Measurements from ENCODE around the gene LRRC4C. TPM values are rescaled to one million over a fixed set of nuclear protein-coding genes. Genes with fewer than 3 reads are reported as not detected.

Gene LRRC4C
- total RNA-seq, 4 donors from 2014 or later, result 0.40 to 1.7 TPM; not detected in 2

DNA sequence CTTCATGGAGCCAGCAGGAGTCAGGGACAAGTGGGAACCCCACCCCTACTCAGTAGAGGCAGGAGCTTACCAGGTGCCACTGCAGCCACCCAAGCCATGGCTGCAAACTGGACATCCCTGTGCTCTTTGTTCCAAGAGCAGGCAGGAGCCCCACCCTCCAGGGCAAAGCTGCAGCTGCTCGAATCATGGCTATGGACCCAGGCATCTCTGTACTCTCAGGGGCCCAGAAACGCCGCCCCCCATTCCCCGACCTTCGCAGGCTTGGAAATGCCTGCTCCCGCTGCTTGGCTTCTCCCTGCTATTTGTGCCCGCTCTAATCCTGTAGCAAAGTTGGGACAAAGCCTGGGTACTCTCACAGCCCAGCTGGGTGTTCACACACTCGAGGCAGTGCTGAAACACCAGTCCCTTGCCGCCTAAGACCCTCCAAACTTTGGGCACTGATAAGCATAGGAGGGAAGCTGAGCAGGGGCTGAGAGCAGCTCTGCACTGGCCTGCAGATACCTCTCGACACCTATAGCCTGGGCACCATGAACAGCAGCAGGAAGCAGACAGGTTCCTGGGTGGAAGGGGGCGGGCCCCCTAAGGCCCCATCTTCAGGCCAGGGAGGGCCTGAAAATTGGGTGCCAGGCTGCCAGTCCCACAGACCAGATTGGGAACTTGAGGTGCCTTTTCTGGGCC is 402.4 kb downstream of the LRRC4C start:
- Histone ChIP-seq H3K27ac (no peak overlapping the region), H3K27me3 (no peaks in the 10 kb centered on the region), H3K4me3 (no peak overlapping the region), H3K36me3 (no peaks in the 10 kb centered on the region), H3K4me1 (no peaks in the 10 kb centered on the region), H3K9me3 (no peaks in the 10 kb centered on the region)
- DNase-seq, result no peak
- TF ChIP-seq, protein P1, sequence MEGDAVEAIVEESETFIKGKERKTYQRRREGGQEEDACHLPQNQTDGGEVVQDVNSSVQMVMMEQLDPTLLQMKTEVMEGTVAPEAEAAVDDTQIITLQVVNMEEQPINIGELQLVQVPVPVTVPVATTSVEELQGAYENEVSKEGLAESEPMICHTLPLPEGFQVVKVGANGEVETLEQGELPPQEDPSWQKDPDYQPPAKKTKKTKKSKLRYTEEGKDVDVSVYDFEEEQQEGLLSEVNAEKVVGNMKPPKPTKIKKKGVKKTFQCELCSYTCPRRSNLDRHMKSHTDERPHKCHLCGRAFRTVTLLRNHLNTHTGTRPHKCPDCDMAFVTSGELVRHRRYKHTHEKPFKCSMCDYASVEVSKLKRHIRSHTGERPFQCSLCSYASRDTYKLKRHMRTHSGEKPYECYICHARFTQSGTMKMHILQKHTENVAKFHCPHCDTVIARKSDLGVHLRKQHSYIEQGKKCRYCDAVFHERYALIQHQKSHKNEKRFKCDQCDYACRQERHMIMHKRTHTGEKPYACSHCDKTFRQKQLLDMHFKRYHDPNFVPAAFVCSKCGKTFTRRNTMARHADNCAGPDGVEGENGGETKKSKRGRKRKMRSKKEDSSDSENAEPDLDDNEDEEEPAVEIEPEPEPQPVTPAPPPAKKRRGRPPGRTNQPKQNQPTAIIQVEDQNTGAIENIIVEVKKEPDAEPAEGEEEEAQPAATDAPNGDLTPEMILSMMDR (IDR thresholded peaks at IDR 0.05), result no peak
- no peak for TF ChIP-seq POLR2A (IDR thresholded peaks at IDR 0.05)

DNA sequence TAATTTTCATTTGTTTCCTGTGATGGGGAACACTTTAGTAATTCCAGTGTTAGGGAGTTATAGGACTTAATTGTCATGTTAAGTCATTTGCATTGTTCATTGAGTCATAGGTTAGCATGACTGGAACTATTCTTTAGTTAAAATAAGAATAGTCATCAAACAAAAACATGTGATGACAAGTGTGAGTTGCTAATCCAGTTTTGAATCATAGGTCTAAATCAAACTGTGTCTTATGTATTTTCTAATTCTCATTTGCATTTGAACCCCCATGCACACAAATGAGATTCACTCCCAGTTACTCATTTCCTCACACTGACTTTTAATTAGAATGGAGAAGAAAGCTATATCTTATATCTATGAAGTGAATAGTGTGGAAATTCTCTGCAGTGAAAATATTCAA is 405.6 kb downstream of the LRRC4C start:
- no peak for DNase-seq
- H3K4me3 ChIP-seq, result no peak overlapping the region
- no peaks in the 10 kb centered on the region for H3K27me3 ChIP-seq
- H3K36me3 ChIP-seq, result no peaks in the 10 kb centered on the region
- no peaks in the 10 kb centered on the region for H3K9me3 ChIP-seq
- H3K4me1 ChIP-seq, result no peaks in the 10 kb centered on the region
- no peak overlapping the region for H3K27ac ChIP-seq
- TF ChIP-seq, protein P1 (IDR thresholded peaks at IDR 0.05), result no peak
- TF ChIP-seq POLR2A (IDR thresholded peaks at IDR 0.05), result no peak

DNA sequence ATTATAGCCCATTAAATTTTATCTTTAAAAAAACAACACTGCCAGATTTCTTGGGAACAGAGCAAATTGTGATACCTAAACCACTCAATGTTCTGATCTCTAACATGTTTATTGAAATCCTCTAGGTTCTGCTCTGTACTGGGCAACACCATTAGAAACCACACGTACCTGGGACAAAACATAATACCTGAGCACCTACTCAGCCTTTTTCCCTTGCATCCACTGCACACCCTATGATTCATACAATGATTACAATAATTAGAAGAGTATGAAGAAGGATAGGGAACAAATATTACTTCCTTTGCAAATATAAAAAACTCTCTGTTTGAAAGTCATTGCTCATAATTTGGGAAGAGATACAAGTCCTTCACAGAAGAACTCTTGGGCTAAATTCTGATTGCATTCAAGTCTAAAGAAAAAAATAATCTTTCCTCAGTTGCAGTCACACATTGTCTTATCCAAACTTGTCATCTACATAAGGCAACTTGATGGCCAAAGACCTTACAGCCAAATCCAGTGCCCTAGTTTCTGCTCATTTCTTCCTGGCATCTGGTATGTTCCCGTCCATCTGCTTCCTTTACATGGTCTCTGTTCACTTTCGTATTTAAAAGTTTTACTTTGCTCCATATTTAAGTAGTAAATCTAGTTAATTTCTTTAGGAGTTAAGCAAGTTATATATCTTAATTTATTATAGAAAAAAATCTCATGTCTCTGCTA is 407.4 kb downstream of the LRRC4C start:
- no peak overlapping the region for H3K4me3 ChIP-seq
- H3K27me3 ChIP-seq, result no peaks in the 10 kb centered on the region
- H3K27ac ChIP-seq, result no peak overlapping the region
- H3K36me3 ChIP-seq, result no peaks in the 10 kb centered on the region
- no peak for DNase-seq
- no peaks in the 10 kb centered on the region for H3K4me1 ChIP-seq
- no peaks in the 10 kb centered on the region for H3K9me3 ChIP-seq
- TF ChIP-seq POLR2A (IDR thresholded peaks at IDR 0.05), result no peak
- TF ChIP-seq, protein P1 (IDR thresholded peaks at IDR 0.05), result no peak

DNA sequence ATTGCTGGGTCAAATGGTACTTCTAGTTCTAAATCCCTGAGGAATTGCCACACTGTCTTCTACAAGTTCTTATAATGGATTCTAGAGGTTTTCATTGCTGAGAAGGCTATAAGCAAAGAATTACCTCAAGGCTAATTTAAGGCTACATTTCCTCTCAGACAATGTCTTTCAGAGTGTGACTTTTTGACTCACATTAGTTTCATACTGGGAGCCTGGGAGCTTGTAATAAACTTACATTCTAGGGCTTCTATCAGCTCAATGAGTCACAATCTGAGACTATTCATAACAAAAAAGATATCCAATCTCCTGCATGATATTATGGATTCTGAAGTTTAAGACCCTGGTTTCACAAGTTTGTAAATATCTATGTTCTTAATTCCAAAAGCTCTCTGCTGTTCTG is 408.7 kb downstream of the LRRC4C start:
- no peak overlapping the region for H3K27ac ChIP-seq

DNA sequence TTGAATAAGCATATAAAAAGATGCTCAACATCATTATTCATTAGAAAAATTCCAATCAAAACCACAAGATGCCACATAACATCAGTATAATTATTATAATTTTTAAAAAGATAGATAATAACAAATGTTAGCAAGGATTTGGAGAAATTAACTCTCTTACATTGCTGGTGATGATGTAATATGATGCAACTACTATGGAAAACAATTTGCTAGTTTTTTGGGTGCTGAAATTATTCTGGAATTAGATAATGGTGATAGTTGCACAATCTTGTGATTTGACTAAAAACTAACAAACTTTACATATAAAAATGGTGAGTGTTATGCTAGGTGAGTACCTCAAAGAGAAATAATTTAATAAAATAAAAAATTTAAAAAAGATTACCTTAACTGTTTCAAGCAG is 412.2 kb downstream of the LRRC4C start:
- no peaks in the 10 kb centered on the region for H3K9me3 ChIP-seq
- no peaks in the 10 kb centered on the region for H3K36me3 ChIP-seq
- no peaks in the 10 kb centered on the region for H3K27me3 ChIP-seq
- DNase-seq, result no peak
- H3K27ac ChIP-seq, result no peak overlapping the region
- TF ChIP-seq, protein P1 (IDR thresholded peaks at IDR 0.05), result no peak
- TF ChIP-seq POLR2A (IDR thresholded peaks at IDR 0.05), result no peak
- no peaks in the 10 kb centered on the region for H3K4me1 ChIP-seq
- H3K4me3 ChIP-seq, result no peak overlapping the region

More for the DNA sequence above, 408.7 kb downstream of the LRRC4C start:
- no peak for TF ChIP-seq POLR2A (IDR thresholded peaks at IDR 0.05)
- TF ChIP-seq, protein P1 (IDR thresholded peaks at IDR 0.05), result no peak
- Histone ChIP-seq H3K9me3 (no peaks in the 10 kb centered on the region), H3K4me1 (no peaks in the 10 kb centered on the region), H3K27me3 (no peaks in the 10 kb centered on the region), H3K4me3 (no peak overlapping the region), H3K36me3 (no peaks in the 10 kb centered on the region)
- no peak for DNase-seq

Data from Peyer's patch (tissue), 4 donors.